ENCODE results near the gene RIOK3. TPM values are rescaled to one million over a fixed set of nuclear protein-coding genes. Genes with fewer than 3 reads are reported as not detected.

The RIOK3 gene
- total RNA-seq, 2 donors from 2014 or later, result 51.3 to 59.0 TPM

DNA sequence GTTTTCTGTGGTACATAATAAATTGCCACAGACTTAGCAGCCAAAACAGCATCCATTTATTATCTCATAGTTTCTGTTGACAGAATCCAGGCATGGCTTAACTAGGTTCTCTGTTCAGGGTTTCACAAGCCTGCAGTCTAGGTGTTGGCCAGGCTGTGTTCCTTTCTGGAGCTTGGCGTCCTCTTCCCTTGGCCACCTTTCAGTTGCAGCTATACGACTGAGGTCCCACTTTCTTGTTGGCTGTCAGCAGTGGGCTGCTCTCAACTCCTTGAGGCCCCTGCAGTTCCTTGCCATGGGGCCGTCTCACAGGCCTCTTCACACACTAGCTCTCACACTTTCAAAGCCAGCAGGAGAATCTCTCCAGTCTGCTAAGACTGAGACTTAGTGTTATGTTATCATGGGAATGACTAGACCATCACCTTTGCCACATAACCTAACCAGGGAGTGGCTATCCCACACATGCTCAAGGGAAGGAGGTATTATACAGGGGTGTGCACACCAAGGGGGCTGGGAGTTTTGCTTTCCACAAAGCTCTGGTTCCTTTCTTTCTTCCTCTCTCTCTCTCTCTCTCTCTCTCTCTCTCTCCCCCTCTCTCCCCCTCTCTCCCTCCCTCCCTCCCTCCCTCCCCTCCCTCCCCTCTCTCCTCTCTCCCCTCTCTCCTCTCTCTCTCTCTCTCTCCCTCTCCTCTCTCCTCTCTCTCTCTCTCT is 15.8 kb downstream of the RIOK3 start:
- H3K9me3 ChIP-seq, result no peaks in the 10 kb centered on the region
- no peak for TF ChIP-seq CTCF (IDR thresholded peaks at IDR 0.05)
- no peaks in the 10 kb centered on the region for H3K4me1 ChIP-seq (ENCODE audit: control insufficient read depth in 1 of 2, low read depth in 2 of 2)
- no peaks in the 10 kb centered on the region for H3K27me3 ChIP-seq (replicated peaks; ENCODE audit: insufficient read depth)
- no peak overlapping the region for H3K4me3 ChIP-seq
- ATAC-seq (ENCODE audit: insufficient number of reproducible peaks, low FRiP score, low read depth) (no peak), DNase-seq (ENCODE audit: low spot score) (no peak)
- H3K27ac ChIP-seq, result no peak overlapping the region
- H3K36me3 ChIP-seq, result peaks cover 76% of the 10 kb centered on the region

DNA sequence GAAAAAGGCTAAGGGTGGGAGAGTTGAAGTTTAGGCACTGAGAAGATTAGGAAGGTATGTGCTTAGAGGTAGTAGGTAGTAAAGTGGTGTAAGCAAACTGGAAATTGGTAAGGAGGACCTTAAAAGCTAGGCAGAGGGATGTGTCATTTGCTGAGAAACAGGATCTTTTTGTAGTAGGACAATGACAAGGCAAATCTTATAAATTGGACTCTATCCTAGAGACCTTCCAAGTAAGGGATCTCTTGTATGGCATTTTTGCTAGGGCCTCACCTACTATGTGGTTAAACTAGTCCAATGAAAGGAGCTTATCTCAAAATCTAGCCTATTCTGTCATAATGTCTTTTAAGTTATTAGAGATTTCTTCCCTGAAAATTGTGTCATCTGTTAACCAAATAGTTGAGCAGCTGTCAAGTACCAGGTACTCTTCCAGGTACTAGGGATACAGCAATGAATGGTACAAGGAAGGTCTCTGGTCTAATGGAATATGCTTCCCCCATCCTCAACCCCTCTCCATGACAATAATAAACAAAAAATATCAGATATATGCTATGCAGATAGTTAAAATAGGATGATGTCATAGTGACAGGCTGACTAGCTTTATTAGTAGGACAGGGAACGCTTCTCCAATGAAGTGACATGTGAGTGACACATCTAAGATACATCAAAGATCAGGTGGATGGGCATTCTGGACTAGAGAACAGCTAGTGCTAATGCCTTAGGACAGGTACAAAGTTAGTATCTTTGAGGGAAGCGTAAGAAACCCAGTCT is 17.7 kb downstream of the RIOK3 start:
- no peaks in the 10 kb centered on the region for H3K4me1 ChIP-seq (ENCODE audit: control insufficient read depth in 1 of 2, low read depth in 2 of 2)
- H3K9me3 ChIP-seq, result no peaks in the 10 kb centered on the region
- no peak overlapping the region for H3K27ac ChIP-seq
- peaks cover 76% of the 10 kb centered on the region for H3K36me3 ChIP-seq
- ATAC-seq (ENCODE audit: insufficient number of reproducible peaks, low FRiP score, low read depth) (no peak), DNase-seq (ENCODE audit: low spot score) (no peak)
- no peak overlapping the region for H3K4me3 ChIP-seq
- TF ChIP-seq CTCF (IDR thresholded peaks at IDR 0.05), result no peak
- no peaks in the 10 kb centered on the region for H3K27me3 ChIP-seq (replicated peaks; ENCODE audit: insufficient read depth)

- Histone ChIP-seq H3K4me3 (no peak overlapping the region), H3K9me3 (no peaks in the 10 kb centered on the region), H3K27me3 (replicated peaks; ENCODE audit: insufficient read depth) (no peaks in the 10 kb centered on the region), H3K27ac (no peak overlapping the region), H3K36me3 (peaks cover 73% of the 10 kb centered on the region), H3K4me1 (ENCODE audit: control insufficient read depth in 1 of 2, low read depth in 2 of 2) (no peaks in the 10 kb centered on the region)
- ATAC-seq (ENCODE audit: insufficient number of reproducible peaks, low FRiP score, low read depth) (no peak), DNase-seq (ENCODE audit: low spot score) (no peak)
- TF ChIP-seq CTCF (IDR thresholded peaks at IDR 0.05), result no peak
These were observed 18.4 kb downstream of the RIOK3 start for GRCh38 chr18:23471486-23471885.

DNA sequence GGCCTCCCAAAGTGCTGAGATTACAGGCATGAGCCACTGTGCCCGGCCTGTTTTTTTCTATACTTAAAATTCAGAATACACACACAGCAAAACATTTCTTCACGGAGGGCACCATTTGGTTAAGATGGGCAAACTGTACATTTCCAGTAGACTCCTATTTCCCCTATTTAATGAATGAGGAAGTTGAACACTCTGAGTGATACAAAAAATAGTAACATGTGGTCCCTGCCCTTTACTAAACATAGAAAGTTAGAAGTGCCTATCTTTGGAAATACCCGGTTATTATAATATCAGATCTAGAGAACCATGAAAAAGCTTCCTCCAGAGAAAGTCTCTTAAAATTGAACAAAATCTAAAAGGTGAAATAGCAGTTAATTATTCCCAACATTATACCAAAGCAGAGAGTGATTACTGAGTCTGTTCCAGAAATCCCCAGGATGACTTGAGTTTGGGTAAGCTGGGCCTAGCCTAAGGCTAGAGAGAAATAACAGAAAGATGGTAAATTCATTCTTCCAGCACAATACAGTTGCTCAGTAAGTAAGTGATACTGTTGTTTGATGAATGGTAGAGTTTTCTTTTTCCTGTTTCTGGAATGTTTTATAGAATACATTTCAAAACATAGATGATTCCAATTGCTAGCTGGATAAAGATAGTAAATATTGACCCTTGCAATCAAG is 26.9 kb downstream of the RIOK3 start:
- no peak for ATAC-seq (ENCODE audit: insufficient number of reproducible peaks, low FRiP score, low read depth)
- no peaks in the 10 kb centered on the region for H3K9me3 ChIP-seq
- H3K4me3 ChIP-seq, result no peak overlapping the region
- peaks cover 0 to 13% of the 10 kb centered on the region in 2 donors for H3K4me1 ChIP-seq (ENCODE audit: control insufficient read depth in 1 of 2, low read depth in 2 of 2)
- H3K27me3 ChIP-seq (replicated peaks; ENCODE audit: insufficient read depth), result no peaks in the 10 kb centered on the region
- no peak for TF ChIP-seq CTCF (IDR thresholded peaks at IDR 0.05)
- H3K27ac ChIP-seq, result no peak overlapping the region
- H3K36me3 ChIP-seq, result peaks cover 39% of the 10 kb centered on the region
- DNase-seq (ENCODE audit: low spot score), result no peak

DNA sequence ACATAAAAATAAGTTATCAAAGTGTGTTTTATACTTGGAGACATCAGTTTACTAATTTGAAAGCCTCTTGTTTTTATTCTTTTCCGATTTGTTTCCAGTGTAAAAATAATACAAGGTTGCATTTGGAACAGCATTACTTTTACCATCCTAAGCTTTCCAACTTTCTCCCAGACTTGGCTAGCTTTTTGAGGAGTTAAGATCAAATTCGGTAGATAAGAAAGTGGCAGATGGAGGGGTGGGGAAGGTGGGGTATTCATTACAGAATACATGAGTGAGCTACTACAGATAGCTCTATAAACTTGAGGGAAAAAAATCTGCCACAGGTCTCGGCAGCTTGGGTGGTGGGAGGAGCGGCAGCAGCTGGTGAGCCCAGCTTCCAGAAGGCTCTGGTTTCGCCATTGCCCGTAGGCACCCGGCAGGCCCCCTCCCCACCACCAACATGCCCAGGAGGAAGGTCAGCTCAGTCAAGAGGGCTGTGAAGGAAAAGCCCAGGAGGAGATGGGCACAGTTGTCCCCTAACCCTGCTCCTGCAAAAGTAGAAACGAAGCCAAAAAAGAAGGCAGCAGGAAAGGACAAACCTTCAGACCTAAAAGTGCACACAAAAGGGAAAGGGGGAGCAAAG is 31.6 kb downstream of the RIOK3 start:
- Histone ChIP-seq H3K27me3 (replicated peaks; ENCODE audit: insufficient read depth) (no peaks in the 10 kb centered on the region), H3K27ac (peak overlapping the region; percentile 61 to 74), H3K4me3 (peak overlapping the region; percentile 22), H3K36me3 (peaks cover 10% of the 10 kb centered on the region), H3K4me1 (ENCODE audit: control insufficient read depth in 1 of 2, low read depth in 2 of 2) (peaks cover 9 to 38% of the 10 kb centered on the region in 2 donors), H3K9me3 (no peaks in the 10 kb centered on the region)
- no peak for DNase-seq (ENCODE audit: low spot score)
- TF ChIP-seq CTCF (IDR thresholded peaks at IDR 0.05), result no peak
- ATAC-seq (ENCODE audit: insufficient number of reproducible peaks, low FRiP score, low read depth), result no peak
